OCI-LY7 (cell line): Measurements from ENCODE around the gene TMEM171. TPM values are rescaled to one million over a fixed set of nuclear protein-coding genes. Genes with fewer than 3 reads are reported as not detected.
A peak's percentile ranks its signal among the peaks of the same experiment; 100 is the strongest.

ENCODE experiments used
- BruUV-seq: library from RNA; stranded (reverse); fragments of 400-500 nt; replicated peaks from 2 replicates; lab custom pipeline; 2021; lab: Mats Ljungman, UMichigan
- CTCF ChIA-PET: fragments of 300-600 bp; sonication (Branson Sonifier 250); formaldehyde crosslinking; loops from one replicate; lab custom pipeline; 2022; ENCODE audit warnings: antibody characterized with exemption; ENCODE audit not compliant: unreplicated experiment; lab: Charles Lee
- POLR2A ChIA-PET: fragments of 300-600 bp; sonication (Branson Sonifier 250); formaldehyde crosslinking; loops from one replicate; lab custom pipeline; 2022; ENCODE audit warnings: antibody characterized with exemption; lab: Charles Lee
- DNase-seq: peaks from one replicate; pipeline ENCODE4 v3.0.0-alpha.2; 2015; ENCODE audit warnings: low spot score
- H2AFZ ChIP-seq: fragments of 200-600 bp; sonication (generic), shearing (Covaris generic); 2 replicates; pipeline ENCODE4 v1.6.1; 2014; ENCODE audit warnings: mild to moderate bottlenecking, antibody characterized with exemption, low read length, moderate library complexity
- H3K27ac ChIP-seq: fragments of 200-600 bp; sonication (generic); 2 replicates; pipeline ENCODE4 v1.5.1; 2014; ENCODE audit warnings: mixed run types, low read depth, mild to moderate bottlenecking, moderate library complexity, low read length, inconsistent platforms; ENCODE audit not compliant: poor library complexity, severe bottlenecking
- H3K36me3 ChIP-seq: fragments of 200-600 bp; sonication (generic); 2 replicates; pipeline ENCODE4 v1.6.1; 2014; ENCODE audit warnings: mild to moderate bottlenecking, antibody characterized with exemption, low read length, moderate library complexity, mixed read lengths; ENCODE audit not compliant: insufficient read depth
- H3K4me1 ChIP-seq: fragments of 200-600 bp; sonication (generic); 2 replicates; pipeline ENCODE4 v1.5.1; 2014; ENCODE audit warnings: mild to moderate bottlenecking, low read length; ENCODE audit not compliant: insufficient read depth, poor library complexity, severe bottlenecking
- H3K4me2 ChIP-seq: fragments of 200-600 bp; sonication (generic); 2 replicates; pipeline ENCODE4 v1.6.1; 2014; ENCODE audit warnings: mild to moderate bottlenecking, low read length
- H3K4me3 ChIP-seq: fragments of 200-600 bp; sonication (generic); 2 replicates; pipeline ENCODE4 v1.5.1; 2014; ENCODE audit warnings: mild to moderate bottlenecking, low read depth, low read length; ENCODE audit not compliant: poor library complexity, severe bottlenecking
- H3K79me2 ChIP-seq: fragments of 200-600 bp; sonication (generic); 2 replicates; pipeline ENCODE4 v1.6.1; 2016; ENCODE audit warnings: low read depth, mild to moderate bottlenecking, low read length, moderate library complexity, mixed read lengths; ENCODE audit not compliant: insufficient read depth
- H3K9me2 ChIP-seq: fragments of 200-600 bp; sonication (generic); 2 replicates; pipeline ENCODE4 v1.6.1; 2016; ENCODE audit warnings: mild to moderate bottlenecking, low read length, mixed read lengths; ENCODE audit not compliant: insufficient read depth
- H3K9me3 ChIP-seq: fragments of 200-600 bp; sonication (generic); 2 replicates; pipeline ENCODE4 v1.6.1; 2014; ENCODE audit warnings: mild to moderate bottlenecking, mixed run types, low read length, mixed read lengths
- H4K20me1 ChIP-seq: fragments of 200-600 bp; sonication (generic); 2 replicates; pipeline ENCODE4 v1.6.1; 2014; ENCODE audit warnings: mild to moderate bottlenecking, antibody characterized with exemption, low read length, moderate library complexity, mixed read lengths; ENCODE audit not compliant: insufficient read depth
- EZH2phosphoT487 ChIP-seq: fragments of 200-600 bp; sonication (generic); IDR thresholded peaks from 2 replicates; pipeline ENCODE4 v1.6.1; 2018; ENCODE audit warnings: low read depth, borderline replicate concordance, mild to moderate bottlenecking, mixed run types, antibody characterized with exemption, low read length, moderate library complexity, mixed read lengths
- intact Hi-C: fragments of 100-400 bp; cut with micrococcal nuclease; formaldehyde crosslinking; loops from one replicate; pipeline ENCODE4 v1.10.0; 2022; ENCODE audit not compliant: unreplicated experiment
- total RNA-seq, 2 experiments: library from RNA; depleted of rRNA in 1 of 2; stranded (reverse); fragments of >200 nt in 1 of 2; shearing (Covaris generic) in 1 of 2; gene quantifications; 2 replicates each; pipeline ENCODE4 v1.2.3, GENCODE V29; 2014 to 2022
- TF ChIP-seq, protein P1 (sequence below): fragments of 200-600 bp; sonication (generic); conservative IDR thresholded peaks from 2 replicates; pipeline ENCODE4 v1.5.1; 2014; ENCODE audit warnings: mild to moderate bottlenecking, antibody characterized with exemption, low read length, moderate library complexity, mixed read lengths

Gene TMEM171
- total RNA-seq, 2 experiments from 2014 or later = not detected

DNA sequence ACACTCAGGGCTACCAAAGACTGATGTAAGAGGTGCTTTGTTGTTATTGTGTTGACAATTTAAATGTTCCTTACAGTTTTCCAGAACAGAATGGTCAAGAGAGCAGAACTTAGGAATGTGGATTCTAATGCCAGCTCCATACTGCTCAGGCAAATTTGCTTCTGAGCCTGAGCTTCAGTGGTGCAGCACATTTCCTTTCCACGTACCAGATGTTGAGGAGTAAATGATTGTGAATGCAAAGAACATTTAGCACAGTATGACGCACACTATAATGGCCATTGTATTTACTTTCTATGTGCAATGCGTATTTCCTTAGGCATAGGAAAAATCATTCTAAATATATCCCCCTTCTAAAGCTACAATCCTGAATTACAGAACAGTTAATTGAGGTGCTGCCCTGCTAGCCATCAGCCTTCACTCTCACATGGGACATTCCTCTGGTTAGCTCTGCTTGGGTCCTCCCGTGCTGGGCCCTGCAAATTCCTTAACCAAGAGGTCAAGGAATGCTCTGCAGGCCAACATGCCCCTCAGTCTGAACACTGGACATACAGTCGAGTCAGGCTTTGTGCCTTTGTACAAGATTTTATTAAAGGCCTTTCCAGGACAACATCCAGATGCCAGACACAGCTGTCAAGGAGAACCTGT, 31.5 kb downstream of the TMEM171 start:
- intact Hi-C loops = no loop called here
- no TSS peak for BruUV-seq
- Histone ChIP-seq H3K4me2 (no peak overlapping the region), H2AFZ (no peak overlapping the region), H3K79me2 (no peaks in the 10 kb centered on the region), H3K4me1 (peaks cover 42% of the 10 kb centered on the region), H3K9me3 (no peaks in the 10 kb centered on the region), H4K20me1 (no peaks in the 10 kb centered on the region), H3K4me3 (no peak overlapping the region), H3K9me2 (no peaks in the 10 kb centered on the region), H3K36me3 (no peaks in the 10 kb centered on the region), H3K27ac (no peak overlapping the region)
- ChIA-PET CTCF (interaction anchor here (1.0 to 1.2 kb wide), 2 partner anchors 13 to 50 kb away, joined by 4 to 5 read pairs; no protein-coding TSS in a partner anchor), POLR2A (interaction anchor here (0.7 to 1.6 kb wide), 3 partner anchors 10 to 12 kb away, joined by 3 to 4 read pairs (median 3); no protein-coding TSS in a partner anchor)
- DNase-seq = no peak
- TF ChIP-seq EZH2phosphoT487 = no peak
- TF ChIP-seq, protein P1, sequence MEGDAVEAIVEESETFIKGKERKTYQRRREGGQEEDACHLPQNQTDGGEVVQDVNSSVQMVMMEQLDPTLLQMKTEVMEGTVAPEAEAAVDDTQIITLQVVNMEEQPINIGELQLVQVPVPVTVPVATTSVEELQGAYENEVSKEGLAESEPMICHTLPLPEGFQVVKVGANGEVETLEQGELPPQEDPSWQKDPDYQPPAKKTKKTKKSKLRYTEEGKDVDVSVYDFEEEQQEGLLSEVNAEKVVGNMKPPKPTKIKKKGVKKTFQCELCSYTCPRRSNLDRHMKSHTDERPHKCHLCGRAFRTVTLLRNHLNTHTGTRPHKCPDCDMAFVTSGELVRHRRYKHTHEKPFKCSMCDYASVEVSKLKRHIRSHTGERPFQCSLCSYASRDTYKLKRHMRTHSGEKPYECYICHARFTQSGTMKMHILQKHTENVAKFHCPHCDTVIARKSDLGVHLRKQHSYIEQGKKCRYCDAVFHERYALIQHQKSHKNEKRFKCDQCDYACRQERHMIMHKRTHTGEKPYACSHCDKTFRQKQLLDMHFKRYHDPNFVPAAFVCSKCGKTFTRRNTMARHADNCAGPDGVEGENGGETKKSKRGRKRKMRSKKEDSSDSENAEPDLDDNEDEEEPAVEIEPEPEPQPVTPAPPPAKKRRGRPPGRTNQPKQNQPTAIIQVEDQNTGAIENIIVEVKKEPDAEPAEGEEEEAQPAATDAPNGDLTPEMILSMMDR = no peak

- intact Hi-C loops = no loop called here
- H3K4me2 ChIP-seq = peak overlapping the region; percentile 17; the same call in 1 of the 2 replicates
- no TSS peak for BruUV-seq
Measured at GRCh38 chr5:73152411-73153388, 32.3 kb downstream of the TMEM171 start.

More at GRCh38 chr5:73152411-73153388, 32.3 kb downstream of the TMEM171 start:
- no peaks in the 10 kb centered on the region for H3K9me2 ChIP-seq
- TF ChIP-seq, protein P1 = peak; percentile 39
- no peak for TF ChIP-seq EZH2phosphoT487
- no peaks in the 10 kb centered on the region for H4K20me1 ChIP-seq
- H3K9me3 ChIP-seq = no peaks in the 10 kb centered on the region
- ChIA-PET CTCF (interaction anchor here (0.7 to 1.3 kb wide), 4 partner anchors 9 to 49 kb away, joined by 3 to 5 read pairs (median 4); no protein-coding TSS in a partner anchor), POLR2A (interaction anchor here (0.7 to 1.7 kb wide), 6 partner anchors 9 to 31 kb away, joined by 3 to 9 read pairs (median 4); no protein-coding TSS in a partner anchor)
- no peak overlapping the region for H3K27ac ChIP-seq
- 0 out of 2 replicates have a peak overlapping the region, but pooled peaks have one; percentile 8 for H2AFZ ChIP-seq
- H3K79me2 ChIP-seq = no peaks in the 10 kb centered on the region
- H3K4me3 ChIP-seq = no peak overlapping the region
- no peaks in the 10 kb centered on the region for H3K36me3 ChIP-seq
- DNase-seq = no peak
- peaks cover 49% of the 10 kb centered on the region for H3K4me1 ChIP-seq
